Measurements from ENCODE around the gene TXNL4B. TPM values are rescaled to one million over a fixed set of nuclear protein-coding genes. Genes with fewer than 3 reads are reported as not detected.

TXNL4B gene
- total RNA-seq, 4 donors from 2014 or later = 5.0 to 11.0 (median 8.5) TPM

DNA sequence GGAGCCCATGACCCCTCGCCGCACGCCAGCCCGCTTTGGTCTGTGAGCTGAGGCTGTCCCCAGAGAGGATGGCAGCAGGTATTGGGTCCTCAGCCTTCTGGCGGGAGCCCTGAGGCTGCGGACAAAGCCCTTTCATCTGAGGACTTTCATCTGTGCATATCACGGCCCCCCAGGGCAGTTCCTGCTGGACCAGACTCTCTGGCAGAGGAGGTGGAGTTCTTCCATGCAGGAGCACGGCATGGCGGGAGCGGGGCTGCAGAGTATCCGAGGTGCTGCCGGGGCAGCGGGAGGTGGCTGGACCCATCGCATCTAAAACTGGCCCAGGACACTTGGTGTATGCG is 19.0 kb upstream of the TXNL4B start:
- Histone ChIP-seq H3K4me1 (peaks cover 0 to 9% (median 0%) of the 10 kb centered on the region in 3 donors), H3K36me3 (peaks cover 31 to 60% (median 48%) of the 10 kb centered on the region in 3 donors), H3K27me3 (no peaks in the 10 kb centered on the region), H3K4me3 (no peak overlapping the region), H3K9me3 (no peaks in the 10 kb centered on the region), H3K27ac (no peak overlapping the region)
- no peak for DNase-seq
- 86 to 88% methylated on average over 5 to 12 of the region's 15 CpGs for WGBS, 2 donors
- no peak for TF ChIP-seq CTCF (IDR thresholded peaks at IDR 0.05)
- TF ChIP-seq POLR2A (IDR thresholded peaks at IDR 0.05) = no peak
- intact Hi-C loops (cut with DNase I) = no loop called here

- Histone ChIP-seq H3K9me3 (no peaks in the 10 kb centered on the region), H3K27me3 (no peaks in the 10 kb centered on the region), H3K27ac (no peak overlapping the region), H3K4me3 (no peak overlapping the region), H3K4me1 (peaks cover 0 to 9% (median 0%) of the 10 kb centered on the region in 3 donors), H3K36me3 (peaks cover 37 to 66% (median 54%) of the 10 kb centered on the region in 3 donors)
- no peak for TF ChIP-seq POLR2A (IDR thresholded peaks at IDR 0.05)
- TF ChIP-seq CTCF (IDR thresholded peaks at IDR 0.05) = no peak
- DNase-seq = no peak
- intact Hi-C loops (cut with DNase I) = no loop called here
- 95 to 96% methylated on average over 7 to 15 of the region's 19 CpGs for WGBS, 2 donors
Observed at GRCh38 chr16:72111657-72112451, 18.4 kb upstream of the TXNL4B start.

DNA sequence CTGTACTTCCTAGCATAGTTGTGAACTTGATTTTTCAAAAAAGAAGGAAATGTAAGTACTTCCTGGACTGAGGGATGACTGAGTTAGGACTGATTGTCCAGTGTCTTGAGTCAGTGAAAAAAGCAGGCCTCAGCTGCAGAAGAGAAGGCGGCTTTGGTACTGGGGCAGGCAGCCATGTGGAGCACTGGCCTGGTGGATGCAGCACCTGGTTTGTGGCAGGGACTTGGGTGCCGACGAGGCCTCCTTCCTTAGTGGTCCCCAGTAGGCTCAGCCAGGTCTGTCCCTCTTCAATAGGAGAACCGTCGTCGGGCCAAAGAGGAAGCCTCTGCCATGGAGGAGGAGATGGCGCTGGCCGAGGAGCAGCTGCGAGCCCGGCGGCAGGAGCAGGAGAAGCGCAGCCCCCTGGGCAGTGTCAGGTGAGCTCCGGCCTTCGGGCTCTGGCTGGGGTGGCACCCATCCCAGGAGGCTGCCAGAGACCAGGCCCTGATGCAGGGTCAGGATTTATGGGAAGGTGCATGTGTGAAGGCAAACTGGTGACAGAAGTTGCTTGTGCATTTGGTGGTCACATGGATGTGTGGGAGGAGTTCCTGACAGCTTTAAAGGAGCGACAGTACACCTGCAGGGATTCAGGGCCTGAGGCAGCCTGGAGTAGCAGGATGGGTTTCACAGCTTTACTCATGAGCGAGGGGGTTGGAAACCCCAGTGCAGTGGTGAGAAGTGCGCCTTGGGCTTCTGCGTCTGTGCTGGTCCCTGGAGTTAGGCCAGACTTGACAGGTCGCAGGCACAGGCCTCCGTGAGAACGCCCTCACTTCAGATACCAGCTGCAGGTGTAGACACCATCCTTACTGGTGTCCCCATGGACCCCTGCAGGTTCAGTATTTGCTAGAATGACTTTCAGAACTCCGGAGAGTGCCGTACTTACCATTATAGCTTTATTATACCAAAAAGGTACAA is 17.5 kb upstream of the TXNL4B start:
- Histone ChIP-seq H3K9me3 (no peaks in the 10 kb centered on the region), H3K4me1 (peaks cover 0 to 9% (median 0%) of the 10 kb centered on the region in 3 donors), H3K27ac (no peak overlapping the region), H3K4me3 (no peak overlapping the region), H3K27me3 (no peaks in the 10 kb centered on the region), H3K36me3 (peaks cover 45 to 75% (median 63%) of the 10 kb centered on the region in 3 donors)
- no peak for DNase-seq
- WGBS, 2 donors = 94 to 98% methylated on average over 12 to 18 of the region's 23 CpGs
- intact Hi-C loops (cut with DNase I) = no loop called here
- TF ChIP-seq POLR2A (IDR thresholded peaks at IDR 0.05) (no peak), CTCF (IDR thresholded peaks at IDR 0.05) (no peak)

- Histone ChIP-seq H3K4me3 (no peak overlapping the region), H3K27me3 (no peaks in the 10 kb centered on the region), H3K27ac (no peak overlapping the region), H3K9me3 (no peaks in the 10 kb centered on the region), H3K4me1 (peaks cover 0 to 9% (median 0%) of the 10 kb centered on the region in 3 donors), H3K36me3 (peaks cover 54 to 84% (median 72%) of the 10 kb centered on the region in 3 donors)
- 92 to 95% methylated on average over 11 to 12 of the region's 12 CpGs for WGBS, 2 donors
- no peak for TF ChIP-seq CTCF (IDR thresholded peaks at IDR 0.05)
- TF ChIP-seq POLR2A (IDR thresholded peaks at IDR 0.05) = no peak
- no peak for DNase-seq
- intact Hi-C loops (cut with DNase I) = no loop called here
Observed at GRCh38 chr16:72109966-72110530, 16.6 kb upstream of the TXNL4B start.
